Measurements from ENCODE around the gene IVD. TPM values are rescaled to one million over a fixed set of nuclear protein-coding genes. Genes with fewer than 3 reads are reported as not detected.

IVD gene
- total RNA-seq, 1 experiment from 2014 or later, result 93.1 TPM

DNA sequence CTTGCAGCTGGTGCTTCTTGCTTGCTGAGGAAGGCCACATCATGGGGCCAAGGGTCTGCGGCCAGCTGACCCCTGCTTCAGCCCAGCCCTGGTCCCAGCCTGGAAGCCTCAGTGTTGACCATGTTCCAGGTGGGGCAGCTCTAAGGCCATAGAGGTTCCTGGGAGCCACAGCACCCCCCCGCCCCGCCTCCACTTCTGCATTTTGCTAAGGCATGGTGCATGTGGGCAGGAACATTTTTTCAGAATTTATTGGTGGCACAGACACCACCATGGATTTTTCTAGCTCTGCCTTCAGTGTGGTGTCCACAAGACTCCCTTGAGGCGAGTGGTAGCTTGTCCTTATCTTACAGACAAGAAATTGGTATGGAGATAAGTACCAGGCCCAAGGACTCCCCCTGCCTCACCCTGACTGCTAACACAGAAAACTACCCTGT, 63.3 kb downstream of the IVD start:
- no peak overlapping the region for H4K91ac ChIP-seq (ENCODE audit: insufficient read length, low read depth, low read length)
- H3K9me3 ChIP-seq (ENCODE audit: control insufficient read depth, low read depth, low read length), result no peaks in the 10 kb centered on the region
- no peak overlapping the region for H2AFZ ChIP-seq (ENCODE audit: low read length)
- no peak overlapping the region for H4K8ac ChIP-seq (replicated peaks; ENCODE audit: insufficient read length, low read depth, low read length)
- H4K20me1 ChIP-seq (ENCODE audit: control insufficient read depth, insufficient read depth, insufficient read length), result peaks cover 4% of the 10 kb centered on the region
- no peak overlapping the region for H2BK120ac ChIP-seq (ENCODE audit: low read depth, low read length, poor library complexity, severe bottlenecking)
- H3K27me3 ChIP-seq (ENCODE audit: insufficient read depth, low read length), result no peaks in the 10 kb centered on the region
- no peak overlapping the region for H3T11ph ChIP-seq (ENCODE audit: low read length)
- Mint-ChIP-seq H3K9me3 (no peaks in the 10 kb centered on the region), H3K4me1 (peaks cover 14 to 19% of the 10 kb centered on the region in 2 experiments), H3K4me3 (no peak overlapping the region), H3K36me3 (ENCODE audit: insufficient read depth in 1 of 3, low read depth in 3 of 3) (peaks cover 17 to 35% (median 32%) of the 10 kb centered on the region in 3 experiments; a peak in 6 of 7 replicates), H3K27ac (no peak overlapping the region; a peak in 2 of 7 replicates), H3K27me3 (ENCODE audit: low read depth) (peaks cover 2% of the 10 kb centered on the region; the same call in 1 of the 2 replicates)
- H2BK20ac ChIP-seq (ENCODE audit: low read depth, low read length, poor library complexity, severe bottlenecking), result no peak overlapping the region
- no peak for DNase-seq
- H4K5ac ChIP-seq (ENCODE audit: insufficient read length, low read depth, low read length), result no peak overlapping the region
- H3K79me2 ChIP-seq (ENCODE audit: insufficient read depth, low read length), result no peaks in the 10 kb centered on the region
- H3K18ac ChIP-seq (ENCODE audit: insufficient read length, low read depth, low read length), result no peak overlapping the region
- no peak overlapping the region for H2AK5ac ChIP-seq (ENCODE audit: insufficient read length, low read length)
- H3K23me2 ChIP-seq (ENCODE audit: insufficient read length, low read depth, low read length, poor library complexity, severe bottlenecking), result peaks cover 10% of the 10 kb centered on the region
- H3K9ac ChIP-seq (ENCODE audit: extremely low read depth, insufficient read length, low read length), result no peak overlapping the region
- H3K4ac ChIP-seq (ENCODE audit: low read depth, low read length), result no peak overlapping the region
- no peak overlapping the region for H3K56ac ChIP-seq (ENCODE audit: insufficient read length, low read depth, low read length)
- H2BK5ac ChIP-seq (ENCODE audit: insufficient read length, low read length), result no peak overlapping the region
- H3K4me1 ChIP-seq (ENCODE audit: insufficient read depth, low read length), result no peaks in the 10 kb centered on the region; the same call in 1 of the 2 replicates
- no peaks in the 10 kb centered on the region for H3K79me1 ChIP-seq (ENCODE audit: insufficient read depth, low read depth, low read length, poor library complexity, severe bottlenecking)
- no peak overlapping the region for H2BK15ac ChIP-seq (ENCODE audit: low read depth, low read length)
- no CpG with 5 or more reads among the region's 4 CpGs for WGBS (ENCODE audit: extremely low coverage, insufficient read length, low lambda C conversion rate)
- TF ChIP-seq, protein P1, sequence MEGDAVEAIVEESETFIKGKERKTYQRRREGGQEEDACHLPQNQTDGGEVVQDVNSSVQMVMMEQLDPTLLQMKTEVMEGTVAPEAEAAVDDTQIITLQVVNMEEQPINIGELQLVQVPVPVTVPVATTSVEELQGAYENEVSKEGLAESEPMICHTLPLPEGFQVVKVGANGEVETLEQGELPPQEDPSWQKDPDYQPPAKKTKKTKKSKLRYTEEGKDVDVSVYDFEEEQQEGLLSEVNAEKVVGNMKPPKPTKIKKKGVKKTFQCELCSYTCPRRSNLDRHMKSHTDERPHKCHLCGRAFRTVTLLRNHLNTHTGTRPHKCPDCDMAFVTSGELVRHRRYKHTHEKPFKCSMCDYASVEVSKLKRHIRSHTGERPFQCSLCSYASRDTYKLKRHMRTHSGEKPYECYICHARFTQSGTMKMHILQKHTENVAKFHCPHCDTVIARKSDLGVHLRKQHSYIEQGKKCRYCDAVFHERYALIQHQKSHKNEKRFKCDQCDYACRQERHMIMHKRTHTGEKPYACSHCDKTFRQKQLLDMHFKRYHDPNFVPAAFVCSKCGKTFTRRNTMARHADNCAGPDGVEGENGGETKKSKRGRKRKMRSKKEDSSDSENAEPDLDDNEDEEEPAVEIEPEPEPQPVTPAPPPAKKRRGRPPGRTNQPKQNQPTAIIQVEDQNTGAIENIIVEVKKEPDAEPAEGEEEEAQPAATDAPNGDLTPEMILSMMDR (conservative IDR thresholded peaks at IDR 0.05), result no peak
- no peak overlapping the region for H3K4me2 ChIP-seq (ENCODE audit: insufficient read depth, insufficient read length, low read length)
- no peak overlapping the region for H3K27ac ChIP-seq (ENCODE audit: insufficient read length, low read depth, low read length)
- H3K23ac ChIP-seq (ENCODE audit: insufficient read length, low read depth, low read length), result no peak overlapping the region
- H3K14ac ChIP-seq (ENCODE audit: insufficient read depth, low read length), result no peak overlapping the region
- H2BK12ac ChIP-seq (ENCODE audit: insufficient read length, low read depth, low read length), result no peak overlapping the region
